NCI-H187 (cell line): ENCODE data around the gene OR1N2.
"Not testable (repeated sequence)": the region's sequence is repeated elsewhere in the genome, so short reads cannot be mapped to it uniquely, and the experiment has no call there.

Experiments
- DNase-seq, 2 experiments: peaks; one replicate each; lab custom pipeline; 2025; lab: John Stamatoyannopoulos, UW

Gene OR1N2, protein sequence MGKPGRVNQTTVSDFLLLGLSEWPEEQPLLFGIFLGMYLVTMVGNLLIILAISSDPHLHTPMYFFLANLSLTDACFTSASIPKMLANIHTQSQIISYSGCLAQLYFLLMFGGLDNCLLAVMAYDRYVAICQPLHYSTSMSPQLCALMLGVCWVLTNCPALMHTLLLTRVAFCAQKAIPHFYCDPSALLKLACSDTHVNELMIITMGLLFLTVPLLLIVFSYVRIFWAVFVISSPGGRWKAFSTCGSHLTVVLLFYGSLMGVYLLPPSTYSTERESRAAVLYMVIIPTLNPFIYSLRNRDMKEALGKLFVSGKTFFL

DNA sequence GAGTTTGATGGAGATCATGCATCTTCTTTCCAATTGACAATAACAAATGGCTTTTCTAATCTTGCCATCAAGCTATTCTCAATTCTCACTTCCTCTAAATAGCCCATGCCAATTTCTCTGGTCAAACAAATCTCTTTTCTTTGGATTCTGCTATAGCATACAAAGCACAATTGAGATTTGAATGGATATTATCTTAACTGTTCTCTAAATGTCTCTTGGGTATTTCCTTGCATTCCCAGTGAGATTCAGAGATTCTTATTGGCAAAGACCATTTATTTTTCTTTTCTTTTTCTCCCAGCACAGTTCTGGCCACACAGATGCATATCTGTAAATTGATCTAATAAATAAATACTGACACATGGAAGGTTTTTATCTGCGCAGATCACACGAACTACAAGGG is at the start of gene OR1N2:
Gene OR1N2, plus strand, starts transcription at position 301 of the 400 bp plus-strand sequence. CDS start 100 bp downstream, outside the sequence.
- DNase-seq: no peak

DNA sequence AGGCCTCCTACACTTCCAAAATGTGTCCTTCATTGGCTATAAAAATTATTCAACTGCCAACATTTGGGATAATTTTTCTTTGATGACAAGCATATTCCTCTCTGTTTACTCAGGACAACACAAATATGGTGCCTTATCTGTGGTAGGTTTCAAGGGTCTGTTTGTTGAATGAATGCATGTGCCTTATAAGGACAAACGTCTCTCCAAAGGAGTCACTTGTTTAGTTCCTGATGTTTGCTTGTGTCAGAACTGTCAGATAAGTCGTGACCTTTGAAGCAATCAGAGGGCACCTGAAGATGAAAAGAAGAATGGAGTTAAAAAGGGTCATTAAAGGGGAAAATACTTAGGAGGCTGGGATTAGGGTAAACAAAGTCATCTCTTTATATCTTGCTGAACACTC is 45.9 kb upstream of the OR1N2 start:
- no peak for DNase-seq

DNA sequence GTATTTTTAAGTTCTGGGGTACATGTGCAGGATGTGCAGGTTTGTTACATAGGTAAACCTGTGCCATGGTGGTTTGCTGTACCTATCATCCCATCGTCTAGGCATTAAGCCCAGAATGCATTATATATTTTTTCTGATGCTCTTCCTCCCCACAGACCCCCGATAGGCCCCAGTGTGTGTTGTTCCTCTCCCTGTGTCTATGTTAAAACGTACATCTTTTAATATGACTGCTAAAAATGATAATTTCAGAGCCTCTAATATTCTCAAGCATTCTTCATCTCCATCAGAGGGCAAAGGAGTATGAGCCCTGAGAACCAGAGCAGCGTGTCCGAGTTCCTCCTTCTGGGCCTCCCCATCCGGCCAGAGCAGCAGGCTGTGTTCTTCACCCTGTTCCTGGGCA is 42.4 kb upstream of the OR1N2 start, which contains the start of gene OR1J2:
Gene OR1J2, plus strand, starts transcription at position 301 of the 400 bp plus-strand sequence. Its CDS starts 0 bp downstream, at position 301.
- no peak for DNase-seq

DNA sequence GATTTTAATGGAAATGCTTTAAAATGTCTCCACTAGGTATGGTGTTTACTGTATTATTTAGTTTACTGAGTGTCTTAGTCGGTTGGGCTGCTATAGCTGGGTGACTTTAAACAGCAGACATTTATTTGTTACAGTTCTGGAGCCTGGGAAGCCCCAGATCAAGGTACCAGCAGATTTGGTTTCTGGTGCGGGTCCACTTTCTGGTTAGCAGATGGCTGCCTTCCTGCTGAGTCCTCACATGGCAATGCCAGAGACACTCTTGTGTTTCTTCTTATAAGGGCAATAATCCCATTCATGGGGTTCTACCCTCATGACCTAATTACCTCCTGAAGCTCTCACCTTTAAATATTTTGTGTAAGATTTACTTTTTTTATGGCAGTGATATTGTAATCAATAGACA is 34.7 kb upstream of the OR1N2 start:
- no peak for DNase-seq

DNA sequence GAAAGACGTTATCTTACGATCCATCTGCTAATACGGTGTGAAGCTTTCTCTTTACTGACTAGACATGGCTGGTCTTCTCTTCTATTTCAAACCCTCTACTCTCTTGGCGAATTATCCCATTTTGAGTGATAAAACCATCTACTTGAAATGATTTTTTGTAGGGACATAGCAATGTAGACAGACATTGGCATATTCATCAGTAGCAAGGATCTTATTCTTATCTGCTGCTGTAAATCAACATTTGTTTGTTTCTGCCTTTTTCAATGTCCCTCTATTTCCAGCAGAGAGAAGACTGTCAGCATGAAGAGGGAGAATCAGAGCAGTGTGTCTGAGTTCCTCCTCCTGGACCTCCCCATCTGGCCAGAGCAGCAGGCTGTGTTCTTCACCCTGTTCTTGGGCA is 34.1 kb upstream of the OR1N2 start, which contains the start of gene OR1J4:
Gene OR1J4, plus strand, starts transcription at position 301 of the 400 bp plus-strand sequence. Its CDS starts 0 bp downstream, at position 301.
- DNase-seq: no peak

DNA sequence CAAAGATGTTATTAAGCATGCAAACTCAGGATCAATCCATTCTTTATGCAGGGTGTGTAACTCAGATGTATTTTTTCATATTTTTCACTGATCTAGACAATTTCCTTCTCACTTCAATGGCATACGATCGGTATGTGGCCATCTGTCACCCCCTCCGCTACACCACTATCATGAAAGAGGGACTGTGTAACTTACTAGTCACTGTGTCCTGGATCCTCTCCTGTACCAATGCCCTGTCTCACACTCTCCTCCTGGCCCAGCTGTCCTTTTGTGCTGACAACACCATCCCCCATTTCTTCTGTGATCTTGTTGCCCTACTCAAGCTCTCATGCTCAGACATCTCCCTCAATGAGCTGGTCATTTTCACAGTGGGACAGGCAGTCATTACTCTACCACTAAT is 33.5 kb upstream of the OR1N2 start:
- no peak for DNase-seq

DNA sequence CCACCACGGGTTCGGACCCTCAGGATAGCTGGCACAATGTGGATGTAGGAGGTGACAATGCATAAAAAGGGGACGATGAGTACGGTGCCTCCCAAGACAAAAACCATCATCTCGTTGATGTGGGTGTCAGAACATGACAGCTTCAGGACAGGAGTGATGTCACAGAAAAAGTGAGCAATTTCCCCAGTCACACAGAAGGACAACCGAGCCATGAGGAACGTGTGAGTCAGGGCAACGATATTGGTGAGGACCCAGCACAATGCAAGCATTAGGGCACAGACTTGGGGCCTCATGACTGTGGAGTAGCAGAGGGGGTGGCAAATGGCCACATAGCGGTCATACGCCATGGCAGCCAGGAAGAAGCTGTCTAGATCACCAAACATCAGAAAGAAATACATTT is 26.3 kb upstream of the OR1N2 start:
- DNase-seq: no peak

DNA sequence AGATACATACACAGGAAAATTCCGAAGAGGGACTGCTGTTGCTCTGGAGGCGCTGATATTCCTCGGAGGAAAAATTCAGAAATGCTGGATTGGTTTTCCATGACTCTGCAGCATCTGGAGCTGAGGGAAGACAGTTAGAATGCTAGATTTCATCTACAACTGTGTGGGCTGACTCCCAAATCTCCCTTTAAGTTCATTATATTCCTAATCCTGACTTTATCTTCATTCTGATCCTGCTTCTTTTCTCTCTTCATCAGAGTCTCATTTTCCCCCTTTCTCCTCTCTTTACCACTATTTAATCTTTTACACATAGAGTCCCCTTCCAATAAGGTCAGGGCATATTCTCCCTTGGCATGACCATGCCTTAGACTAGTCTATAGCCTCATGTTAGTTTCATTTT is 25.7 kb upstream of the OR1N2 start, which contains the start of gene OR1N1:
Gene OR1N1, minus strand, starts transcription at position 101 of the 400 bp plus-strand sequence. Its CDS starts 0 bp downstream, at position 101.
- no peak for DNase-seq

DNA sequence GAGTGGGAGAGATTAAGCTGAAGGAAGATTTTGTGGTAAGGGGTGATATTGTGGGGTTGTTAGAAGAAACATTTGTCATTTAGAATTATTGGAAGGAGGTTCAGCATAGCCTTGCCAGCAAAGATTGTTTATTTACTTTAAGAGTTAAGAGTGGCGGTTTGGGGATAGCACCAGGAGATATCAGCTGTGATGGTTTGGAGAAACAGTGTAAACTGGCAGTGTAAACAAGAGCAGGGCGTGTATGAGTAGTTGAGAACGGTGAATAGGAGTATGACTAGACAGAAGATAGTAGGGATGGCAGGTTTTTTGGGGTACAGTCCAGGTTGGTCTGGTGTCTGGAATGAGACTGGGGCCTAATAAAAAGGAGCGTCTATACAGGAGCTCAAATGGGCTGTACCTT is 21.8 kb upstream of the OR1N2 start:
- DNase-seq: not testable (repeated sequence)

DNA sequence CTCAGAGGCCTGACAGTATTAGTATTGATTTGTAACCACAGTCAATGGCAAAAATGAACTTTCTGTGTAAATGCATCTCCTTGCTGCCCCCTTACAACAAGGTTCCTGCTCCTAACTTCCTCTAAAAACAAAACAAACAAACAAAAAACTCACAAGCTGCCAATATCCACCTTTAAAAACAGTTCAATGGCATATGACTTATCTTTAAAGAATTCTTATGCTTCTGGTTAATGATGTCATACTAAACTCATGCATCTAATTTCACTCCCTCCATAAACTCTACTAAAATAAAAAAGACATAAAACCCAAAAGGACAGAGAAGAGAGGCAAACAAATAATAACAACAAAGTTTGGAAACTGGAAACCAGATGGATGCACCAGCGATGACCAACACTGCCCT is 16.8 kb upstream of the OR1N2 start:
- no peak for DNase-seq

DNA sequence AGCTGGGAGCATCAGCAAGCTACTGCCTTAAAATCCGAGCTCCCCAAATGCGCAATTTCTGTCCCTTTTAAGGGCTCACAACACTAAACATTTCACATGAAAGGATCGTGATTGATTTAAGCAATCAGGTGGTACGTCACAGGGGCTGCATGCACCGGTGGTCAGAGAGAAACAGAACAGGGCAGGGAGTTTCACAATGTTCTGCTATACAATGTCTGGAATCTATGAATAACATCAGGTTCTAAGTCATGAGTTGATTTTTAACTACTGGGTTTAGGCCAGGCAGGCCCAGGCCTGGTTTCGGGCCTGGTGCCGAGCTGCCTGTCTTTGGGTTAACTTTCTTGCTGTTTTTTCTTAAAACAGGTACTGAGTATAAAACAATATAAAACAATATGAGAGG is 15.8 kb upstream of the OR1N2 start:
- DNase-seq: not testable (repeated sequence)

DNA sequence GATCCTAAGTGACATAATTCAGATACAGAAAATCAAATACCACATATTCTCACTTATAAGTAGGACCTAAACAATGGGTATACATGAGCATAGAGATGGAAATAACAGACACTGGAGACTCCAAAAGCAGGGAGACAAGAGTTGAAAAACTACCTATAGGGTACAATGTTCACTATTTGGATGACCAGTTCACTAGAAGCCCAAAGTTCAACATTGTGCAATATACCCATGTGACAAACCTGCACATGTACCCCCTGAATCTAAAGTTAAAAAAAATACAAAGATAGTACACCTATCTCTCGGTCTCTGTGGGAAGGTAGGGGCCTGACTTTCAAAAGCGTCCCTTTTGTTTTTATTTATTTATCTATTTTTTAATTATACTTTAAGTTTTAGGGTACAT is 14.2 kb upstream of the OR1N2 start:
- no peak for DNase-seq

DNA sequence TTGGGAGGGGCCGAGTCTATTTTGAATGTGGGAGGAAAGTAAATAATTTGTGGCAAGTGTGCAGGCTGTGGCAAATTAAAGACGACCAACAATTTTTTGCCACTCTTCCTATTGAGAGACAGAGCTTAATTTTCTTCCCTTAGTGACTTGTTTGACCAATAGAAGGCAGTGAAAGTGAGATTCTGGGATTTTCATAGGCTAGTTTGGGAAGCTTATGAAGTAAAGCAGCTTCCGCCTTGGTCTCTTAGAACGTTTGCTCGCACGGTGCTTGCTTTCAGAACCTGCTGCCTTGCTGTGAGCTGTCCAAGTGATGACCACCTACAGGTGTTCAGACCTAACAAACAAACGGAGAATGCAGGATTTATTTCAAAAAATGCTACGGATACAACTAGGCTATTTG is 6.7 kb upstream of the OR1N2 start:
- no peak for DNase-seq

DNA sequence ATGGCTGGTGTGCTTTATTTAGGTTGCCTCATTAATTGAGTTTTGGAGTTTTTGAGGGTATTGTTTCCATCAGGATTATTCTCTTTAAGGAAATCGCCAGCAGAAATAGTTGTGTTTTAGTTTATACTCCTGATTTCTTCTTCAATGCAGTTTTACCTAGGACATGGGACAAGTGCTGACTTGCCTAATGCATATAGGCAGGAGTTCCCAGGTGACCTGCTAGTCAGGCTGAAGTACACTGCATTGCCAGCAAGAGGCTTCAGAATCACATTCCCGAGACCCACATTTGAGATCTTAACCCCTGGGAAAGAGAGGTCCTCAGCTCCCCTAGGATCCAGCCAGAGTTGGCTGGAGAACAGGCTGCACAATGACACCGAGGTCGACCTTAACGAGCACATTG is 1.5 kb upstream of the OR1N2 start:
- DNase-seq: no peak

DNA sequence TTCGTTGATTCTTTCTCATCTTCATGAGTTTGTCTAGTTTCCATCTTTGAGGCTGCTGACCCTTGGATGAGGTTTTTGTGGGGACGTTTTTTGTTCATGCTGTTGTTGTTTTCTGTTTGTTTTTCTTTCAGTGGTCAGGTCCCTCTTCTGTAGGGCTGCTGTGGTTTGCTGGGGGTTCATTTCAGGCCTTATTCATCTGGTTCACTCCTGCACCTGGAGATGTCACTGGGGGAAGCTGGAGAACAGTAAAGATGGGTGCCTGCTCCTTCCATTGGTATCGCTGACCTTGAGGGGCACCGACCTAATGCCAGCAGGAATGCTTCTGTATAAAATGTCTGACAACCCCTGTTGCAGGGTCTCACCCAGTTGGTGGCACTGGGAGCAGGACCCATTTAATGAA is 8.5 kb downstream of the OR1N2 start:
- DNase-seq: no peak

DNA sequence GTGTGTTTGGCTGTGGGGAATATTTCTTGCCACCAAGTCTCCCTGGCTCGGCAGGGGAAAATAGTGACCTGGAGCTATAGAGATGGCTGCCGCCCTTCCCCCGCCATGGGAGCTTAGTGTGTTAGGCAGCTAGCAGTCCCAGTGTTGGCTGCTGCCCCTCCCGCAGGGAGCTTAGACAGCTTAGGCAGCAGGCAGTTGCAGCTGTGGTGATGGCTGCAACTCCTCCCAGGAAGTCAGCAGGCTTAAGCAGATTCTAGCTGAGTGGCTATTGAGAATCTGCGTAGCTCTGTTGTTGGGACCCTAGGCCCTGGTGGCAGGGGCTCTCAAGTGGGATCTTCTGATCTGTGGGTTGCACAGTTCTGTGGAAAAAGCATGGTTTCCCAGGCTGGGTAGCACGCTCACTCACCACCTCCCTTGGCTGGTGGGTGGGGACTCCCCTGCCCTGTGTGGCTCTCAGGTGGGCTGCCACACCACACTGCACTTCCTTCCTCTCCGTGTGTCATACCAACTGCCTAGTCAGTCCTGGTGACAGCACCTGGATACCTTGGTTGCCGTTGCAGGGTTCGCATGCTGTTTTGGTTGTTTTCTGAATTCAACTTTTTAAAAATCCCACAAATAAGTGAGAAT is 9.3 kb downstream of the OR1N2 start:
- DNase-seq: no peak

DNA sequence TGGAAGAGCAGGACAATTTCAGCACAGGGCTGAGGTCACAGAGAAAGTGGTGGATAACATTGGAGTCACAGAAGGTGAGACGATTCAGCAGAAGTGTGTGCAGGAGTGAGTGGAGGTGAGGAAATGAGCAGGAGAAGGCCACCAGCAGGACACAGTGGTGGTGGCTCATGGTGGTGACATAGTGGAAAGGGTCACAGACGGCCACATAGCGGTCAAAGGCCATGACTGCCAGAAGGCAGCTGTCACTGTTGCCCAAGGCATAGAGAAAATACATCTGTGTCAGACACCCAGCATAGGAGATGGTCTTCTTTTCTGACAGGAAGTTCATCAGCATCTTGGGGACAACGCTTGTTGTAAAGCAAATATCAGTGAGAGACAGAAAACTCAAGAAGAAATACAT is 15.0 kb downstream of the OR1N2 start:
- no peak for DNase-seq

DNA sequence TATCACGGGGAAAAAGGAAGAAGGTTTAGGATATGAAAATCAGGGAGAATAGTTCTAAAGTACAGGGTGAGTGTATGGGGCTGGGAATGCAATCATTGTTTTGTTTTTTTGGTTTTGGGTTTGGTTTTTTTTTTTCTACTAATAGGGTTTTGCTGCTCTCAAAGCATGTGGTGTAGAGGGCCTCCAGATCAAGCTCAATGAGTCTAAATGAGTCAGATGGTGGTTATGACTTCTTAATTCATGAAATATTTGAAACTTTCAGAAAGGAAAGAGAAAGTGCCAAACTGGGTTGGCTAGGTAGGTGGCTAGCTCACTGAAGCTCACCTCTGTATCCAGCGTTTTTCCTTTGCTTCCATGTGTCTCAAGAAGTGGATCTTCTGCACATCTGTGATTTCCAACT is 19.5 kb downstream of the OR1N2 start:
- DNase-seq: no peak

DNA sequence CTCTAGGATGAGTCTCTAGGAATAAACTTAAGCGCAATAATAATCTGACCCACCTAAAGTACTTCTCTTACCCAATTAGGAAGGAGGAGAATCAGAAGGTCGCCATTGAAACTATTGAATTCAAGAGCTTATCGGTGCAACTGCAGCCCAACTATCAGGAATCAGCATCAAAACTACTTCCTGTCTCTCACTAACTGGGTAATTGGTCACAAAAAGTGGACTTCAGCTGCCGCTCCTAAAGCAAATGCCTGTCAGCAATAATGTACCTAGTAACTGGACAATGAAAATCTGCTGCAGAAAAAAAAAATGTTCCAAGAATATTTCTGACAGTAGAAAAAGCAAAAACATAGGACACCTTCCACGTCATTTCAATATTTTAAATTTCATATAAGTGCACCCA is 27.0 kb downstream of the OR1N2 start:
- no peak for DNase-seq

DNA sequence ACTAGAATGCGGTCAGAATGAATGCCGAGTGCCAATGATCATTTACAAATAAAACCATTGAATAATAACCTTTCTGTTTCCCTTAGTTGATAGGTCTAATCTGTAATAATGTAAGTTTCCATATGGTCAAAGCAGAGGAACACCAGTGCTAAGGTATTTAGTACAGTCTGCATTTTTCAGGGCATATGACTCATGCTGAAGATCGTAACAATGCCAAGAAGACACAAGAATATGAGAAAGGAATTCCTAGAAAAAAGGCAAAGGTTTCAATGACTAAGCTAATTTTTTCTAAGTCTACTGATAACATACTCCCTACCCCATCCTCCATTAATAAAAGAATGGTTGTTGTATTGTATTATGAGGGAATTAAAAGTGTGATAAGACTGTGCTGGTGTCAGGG is 27.4 kb downstream of the OR1N2 start:
- no peak for DNase-seq

DNA sequence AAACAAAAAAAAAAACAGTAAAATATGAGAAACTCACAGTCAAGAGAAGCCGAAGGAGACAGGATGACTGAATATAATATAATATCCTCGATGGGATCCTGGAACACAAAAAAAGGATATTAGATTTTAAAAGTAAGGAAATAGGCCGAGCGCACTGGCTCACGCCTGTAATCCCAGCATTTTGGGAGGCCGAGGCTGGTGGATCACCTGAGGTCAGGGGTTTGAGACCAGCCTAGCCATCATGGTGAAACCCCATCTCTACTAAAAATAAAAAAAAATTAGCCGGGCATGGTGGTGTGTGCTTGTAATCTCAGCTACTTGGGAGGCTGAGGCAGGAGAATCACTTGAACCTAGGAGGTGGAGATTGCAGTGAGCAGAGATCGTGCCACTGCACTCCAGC is 30.4 kb downstream of the OR1N2 start, which contains the start of gene OR1L8:
Gene OR1L8, minus strand, starts transcription at position 101 of the 400 bp plus-strand sequence. CDS start 14,907 bp downstream, outside the sequence.
- not testable (repeated sequence) for DNase-seq
